Measurements from ENCODE around the gene KBTBD7.

KBTBD7 gene

GRCh38 chr13:41203810-41204209 is 9.4 kb upstream of the KBTBD7 start:
- TF ChIP-seq CTCF (IDR thresholded peaks at IDR 0.05; ENCODE audit: low read depth, low read length) = no peak
- no peak for TF ChIP-seq MAX (IDR thresholded peaks at IDR 0.05; ENCODE audit: low read depth, low read length)
- TF ChIP-seq POLR2A (IDR thresholded peaks at IDR 0.05; ENCODE audit: extremely low read depth, insufficient read length) = no peak
- no peak for TF ChIP-seq MYC (IDR thresholded peaks at IDR 0.05; ENCODE audit: low read depth, low read length)
- H3K4me3 ChIP-seq (ENCODE audit: low read depth, low read length) = no peak overlapping the region
- DNase-seq (ENCODE audit: low read depth) = no peak

GRCh38 chr13:41200126-41200525 is 5.8 kb upstream of the KBTBD7 start:
- H3K4me3 ChIP-seq (ENCODE audit: low read depth, low read length) = no peak overlapping the region
- DNase-seq (ENCODE audit: low read depth) = no peak
- TF ChIP-seq MAX (IDR thresholded peaks at IDR 0.05; ENCODE audit: low read depth, low read length) (no peak), CTCF (IDR thresholded peaks at IDR 0.05; ENCODE audit: low read depth, low read length) (no peak), POLR2A (IDR thresholded peaks at IDR 0.05; ENCODE audit: extremely low read depth, insufficient read length) (no peak), MYC (IDR thresholded peaks at IDR 0.05; ENCODE audit: low read depth, low read length) (no peak)

GRCh38 chr13:41199526-41199925 is 5.2 kb upstream of the KBTBD7 start:
- TF ChIP-seq MYC (IDR thresholded peaks at IDR 0.05; ENCODE audit: low read depth, low read length) = no peak
- TF ChIP-seq CTCF (IDR thresholded peaks at IDR 0.05; ENCODE audit: low read depth, low read length) = no peak
- no peak for TF ChIP-seq POLR2A (IDR thresholded peaks at IDR 0.05; ENCODE audit: extremely low read depth, insufficient read length)
- TF ChIP-seq MAX (IDR thresholded peaks at IDR 0.05; ENCODE audit: low read depth, low read length) = no peak
- no peak overlapping the region for H3K4me3 ChIP-seq (ENCODE audit: low read depth, low read length)
- DNase-seq (ENCODE audit: low read depth) = no peak

- no peak for DNase-seq (ENCODE audit: low read depth)
- H3K4me3 ChIP-seq (ENCODE audit: low read depth, low read length) = no peak overlapping the region
- TF ChIP-seq MAX (IDR thresholded peaks at IDR 0.05; ENCODE audit: low read depth, low read length) (no peak), MYC (IDR thresholded peaks at IDR 0.05; ENCODE audit: low read depth, low read length) (no peak), POLR2A (IDR thresholded peaks at IDR 0.05; ENCODE audit: extremely low read depth, insufficient read length) (no peak), CTCF (IDR thresholded peaks at IDR 0.05; ENCODE audit: low read depth, low read length) (no peak)
Observed at GRCh38 chr13:41199079-41199478, 4.7 kb upstream of the KBTBD7 start.

- H3K4me3 ChIP-seq (ENCODE audit: low read depth, low read length) = no peak overlapping the region
- DNase-seq (ENCODE audit: low read depth) = peak; percentile 48
- TF ChIP-seq MYC (IDR thresholded peaks at IDR 0.05; ENCODE audit: low read depth, low read length) (no peak), CTCF (IDR thresholded peaks at IDR 0.05; ENCODE audit: low read depth, low read length) (peak; percentile 47)
Observed at GRCh38 chr13:41196620-41197019, 2.3 kb upstream of the KBTBD7 start.

GRCh38 chr13:41196011-41196410 is 1.6 kb upstream of the KBTBD7 start:
- DNase-seq (ENCODE audit: low read depth) = no peak
- H3K4me3 ChIP-seq (ENCODE audit: low read depth, low read length) = no peak overlapping the region
- TF ChIP-seq MYC (IDR thresholded peaks at IDR 0.05; ENCODE audit: low read depth, low read length) (no peak), MAX (IDR thresholded peaks at IDR 0.05; ENCODE audit: low read depth, low read length) (no peak), CTCF (IDR thresholded peaks at IDR 0.05; ENCODE audit: low read depth, low read length) (no peak), POLR2A (IDR thresholded peaks at IDR 0.05; ENCODE audit: extremely low read depth, insufficient read length) (no peak)
